ENCODE data around the gene PUM1. TPM values are rescaled to one million over a fixed set of nuclear protein-coding genes. Genes with fewer than 3 reads are reported as not detected.

PUM1 gene, protein sequence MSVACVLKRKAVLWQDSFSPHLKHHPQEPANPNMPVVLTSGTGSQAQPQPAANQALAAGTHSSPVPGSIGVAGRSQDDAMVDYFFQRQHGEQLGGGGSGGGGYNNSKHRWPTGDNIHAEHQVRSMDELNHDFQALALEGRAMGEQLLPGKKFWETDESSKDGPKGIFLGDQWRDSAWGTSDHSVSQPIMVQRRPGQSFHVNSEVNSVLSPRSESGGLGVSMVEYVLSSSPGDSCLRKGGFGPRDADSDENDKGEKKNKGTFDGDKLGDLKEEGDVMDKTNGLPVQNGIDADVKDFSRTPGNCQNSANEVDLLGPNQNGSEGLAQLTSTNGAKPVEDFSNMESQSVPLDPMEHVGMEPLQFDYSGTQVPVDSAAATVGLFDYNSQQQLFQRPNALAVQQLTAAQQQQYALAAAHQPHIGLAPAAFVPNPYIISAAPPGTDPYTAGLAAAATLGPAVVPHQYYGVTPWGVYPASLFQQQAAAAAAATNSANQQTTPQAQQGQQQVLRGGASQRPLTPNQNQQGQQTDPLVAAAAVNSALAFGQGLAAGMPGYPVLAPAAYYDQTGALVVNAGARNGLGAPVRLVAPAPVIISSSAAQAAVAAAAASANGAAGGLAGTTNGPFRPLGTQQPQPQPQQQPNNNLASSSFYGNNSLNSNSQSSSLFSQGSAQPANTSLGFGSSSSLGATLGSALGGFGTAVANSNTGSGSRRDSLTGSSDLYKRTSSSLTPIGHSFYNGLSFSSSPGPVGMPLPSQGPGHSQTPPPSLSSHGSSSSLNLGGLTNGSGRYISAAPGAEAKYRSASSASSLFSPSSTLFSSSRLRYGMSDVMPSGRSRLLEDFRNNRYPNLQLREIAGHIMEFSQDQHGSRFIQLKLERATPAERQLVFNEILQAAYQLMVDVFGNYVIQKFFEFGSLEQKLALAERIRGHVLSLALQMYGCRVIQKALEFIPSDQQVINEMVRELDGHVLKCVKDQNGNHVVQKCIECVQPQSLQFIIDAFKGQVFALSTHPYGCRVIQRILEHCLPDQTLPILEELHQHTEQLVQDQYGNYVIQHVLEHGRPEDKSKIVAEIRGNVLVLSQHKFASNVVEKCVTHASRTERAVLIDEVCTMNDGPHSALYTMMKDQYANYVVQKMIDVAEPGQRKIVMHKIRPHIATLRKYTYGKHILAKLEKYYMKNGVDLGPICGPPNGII
- 21.5 to 35.6 TPM (median 28.4 TPM) in 5 replicates for total RNA-seq (2022; extraction: Qiagen RNA extraction; ENCODE audit: low read depth)

DNA sequence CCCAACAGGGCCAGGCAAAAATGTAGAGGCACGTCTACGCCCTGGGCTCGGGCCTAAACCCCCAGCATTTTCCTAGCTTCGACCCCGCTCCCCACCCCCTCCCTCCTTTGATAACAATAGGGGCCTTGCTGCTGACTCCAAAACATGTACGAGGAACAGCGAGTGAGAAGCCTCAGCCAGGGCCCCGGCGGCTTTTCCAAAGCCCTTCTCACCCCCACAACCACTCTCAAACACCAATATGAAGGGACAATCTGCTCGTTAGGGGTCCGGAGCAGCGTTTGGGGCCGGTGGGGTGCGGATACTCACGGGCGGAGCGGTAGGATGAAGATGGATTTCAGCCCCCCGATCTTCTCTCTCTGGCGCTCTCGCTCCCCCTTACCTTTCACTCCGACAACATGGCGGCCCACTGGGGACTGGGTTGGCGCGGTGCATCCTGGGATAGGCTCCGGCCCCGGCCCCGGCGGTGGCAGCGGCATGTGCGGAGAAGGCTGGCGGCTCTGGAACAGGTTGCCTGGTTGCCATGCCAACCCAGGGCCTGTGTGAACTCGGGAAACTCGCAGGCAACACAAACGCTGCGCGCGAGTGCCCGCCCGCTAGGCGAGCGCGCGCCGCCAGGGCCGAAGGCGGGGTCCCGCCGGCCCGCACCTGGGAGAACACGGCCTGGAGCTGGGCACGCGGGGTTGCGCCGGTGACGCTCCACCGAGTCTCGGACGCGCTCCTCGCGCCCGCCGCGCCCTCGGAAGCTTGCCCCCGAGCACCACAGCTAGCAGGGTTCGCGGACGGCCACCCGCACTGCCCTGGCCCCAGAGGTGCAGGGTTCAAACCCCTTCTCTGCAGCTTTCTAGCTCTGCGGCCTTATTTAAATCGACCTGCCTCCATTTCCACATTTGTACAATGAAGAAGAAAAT, at the start of gene PUM1:
TSS of gene PUM1 (minus strand) at position 408 of the 908 bp plus-strand sequence. CDS start 6,151 bp downstream, outside the sequence.

DNA sequence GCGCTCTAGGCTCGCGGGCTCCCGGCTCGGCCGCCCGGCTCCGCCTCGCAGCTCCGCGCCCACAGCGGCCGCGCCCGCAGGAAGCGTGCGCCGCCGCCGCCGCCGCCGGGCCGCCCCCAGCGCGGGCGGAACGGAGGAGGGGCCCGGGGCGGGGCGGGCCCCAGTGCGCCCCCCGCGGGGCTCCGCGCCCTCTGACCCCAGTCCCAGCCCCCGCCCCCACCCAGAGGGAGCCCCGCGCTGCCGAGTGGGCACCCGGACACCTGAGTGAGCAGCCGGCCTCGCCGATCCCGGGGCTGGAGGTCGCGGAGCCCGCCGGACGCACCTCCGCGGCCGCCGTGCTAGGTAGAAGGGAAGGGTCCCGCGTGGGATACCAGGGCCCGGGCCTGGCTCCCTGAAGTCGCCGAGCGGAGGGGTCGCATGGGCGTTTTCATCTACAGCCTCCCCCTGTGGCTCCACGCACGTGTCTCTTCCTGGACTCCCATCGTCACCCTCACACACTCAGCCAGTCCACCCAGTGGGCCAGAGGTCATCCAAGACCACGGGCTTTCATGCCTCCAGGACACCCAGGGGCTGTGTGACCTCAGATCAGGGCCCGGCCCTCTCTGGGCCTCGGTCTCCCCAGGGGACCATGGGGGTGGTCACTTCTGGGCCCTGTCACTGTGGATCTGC, 156.7 kb downstream of the PUM1 start, which contains the start of gene SDC3:
TSS of gene SDC3 (minus strand) at position 63 of the 669 bp plus-strand sequence. CDS start 172 bp downstream, outside the sequence.

Other genes starting within 250 kb of the PUM1 start
- gene SDC3, start 157.0 kb downstream of the PUM1 start, total RNA-seq (2022; extraction: Qiagen RNA extraction; ENCODE audit: low read depth), result 6.8 to 14.0 TPM (median 10.4 TPM) in 5 replicates
- gene NKAIN1, start 174.2 kb upstream of the PUM1 start, total RNA-seq (2022; extraction: Qiagen RNA extraction; ENCODE audit: low read depth), result 1.0 to 1.8 TPM (median 1.3 TPM) in 5 replicates
- gene SNRNP40, start 231.1 kb upstream of the PUM1 start, total RNA-seq (2022; extraction: Qiagen RNA extraction; ENCODE audit: low read depth), result 38.7 to 50.3 TPM (median 42.0 TPM) in 5 replicates
- gene ZCCHC17, start 231.3 kb upstream of the PUM1 start, total RNA-seq (2022; extraction: Qiagen RNA extraction; ENCODE audit: low read depth), result 24.2 to 30.1 TPM (median 25.4 TPM) in 5 replicates

Data from A549 treated with ZK216348 at 1 μM for 4 hours (cell line).